ENCODE data around the gene TIMELESS. TPM values are rescaled to one million over a fixed set of nuclear protein-coding genes. Genes with fewer than 3 reads are reported as not detected.

The TIMELESS gene
- total and polyA plus RNA-seq, 9 of the 15 experiments (the other 6 are each of a cell fraction or from before 2014, with no cell fraction given), result 11.9 to 59.2 (median 35.8) TPM

GRCh38 chr12:56437430-56438176, 11.6 kb downstream of the TIMELESS start (continued):
- TF ChIP-seq ZEB2 (IDR thresholded peaks at IDR 0.05), result peak; percentile 48; the same call in 1 of the 2 replicates
- TF ChIP-seq ATF1 (CRISPR knock-in tag; IDR thresholded peaks at IDR 0.05), result no peak
- TF ChIP-seq ATF1 (tag; IDR thresholded peaks at IDR 0.05), result peak; percentile 72
- 0 out of 4 replicates have a peak, but pooled peaks of 1 of the 2 experiments have one; percentile 56 for TF ChIP-seq CSDE1 (IDR thresholded peaks at IDR 0.05)
- no peak for TF ChIP-seq CAMTA2 (CRISPR knock-in tag; conservative IDR thresholded peaks at IDR 0.05)
- TF ChIP-seq HNRNPLL (IDR thresholded peaks at IDR 0.05; ENCODE audit: low read depth, low read length, poor library complexity, severe bottlenecking), result no peak
- no peak for TF ChIP-seq ETV1 (tag; conservative IDR thresholded peaks at IDR 0.05; ENCODE audit: low read depth)
- no peak for TF ChIP-seq NUFIP1 (IDR thresholded peaks at IDR 0.05; ENCODE audit: partially characterized antibody)
- no peak for TF ChIP-seq AFF4 (CRISPR knock-in tag; IDR thresholded peaks at IDR 0.05)
- TF ChIP-seq GTF2F1 (IDR thresholded peaks at IDR 0.05; ENCODE audit: low read depth, low read length), result no peak
- no peak for TF ChIP-seq ZNF146 (CRISPR knock-in tag; IDR thresholded peaks at IDR 0.05; ENCODE audit: unreplicated experiment)
- no peak for TF ChIP-seq ZBTB12 (CRISPR knock-in tag; IDR thresholded peaks at IDR 0.05)
- TF ChIP-seq ZNF12 (CRISPR knock-in tag; IDR thresholded peaks at IDR 0.05), result no peak
- TF ChIP-seq ZSCAN32 (CRISPR knock-in tag; IDR thresholded peaks at IDR 0.05), result no peak
- TF ChIP-seq CCNT2 (IDR thresholded peaks at IDR 0.05; ENCODE audit: borderline replicate concordance, extremely low read depth, insufficient read length, low read depth, low read length), result peak; percentile 31
- TF ChIP-seq BCL6 (CRISPR knock-in tag; IDR thresholded peaks at IDR 0.05), result no peak
- TF ChIP-seq GABPB1 (CRISPR knock-in tag; IDR thresholded peaks at IDR 0.05), result no peak
- no peak for TF ChIP-seq SUPT5H (IDR thresholded peaks at IDR 0.05)
- peak in 1 of 2 experiments; percentile 59; a peak in 1 of 4 replicates for TF ChIP-seq TBL1XR1 (IDR thresholded peaks at IDR 0.05; ENCODE audit: low read length in 2 of 2)
- peak; percentile 68; the same call in 1 of the 2 replicates for TF ChIP-seq L3MBTL2 (IDR thresholded peaks at IDR 0.05)
- peak; percentile 98 for TF ChIP-seq ZBTB17 (CRISPR knock-in tag; IDR thresholded peaks at IDR 0.05)
- no peak for TF ChIP-seq WHSC1 (IDR thresholded peaks at IDR 0.05; ENCODE audit: low read length)
- TF ChIP-seq MEF2A (IDR thresholded peaks at IDR 0.05; ENCODE audit: control insufficient read depth, low read depth, low read length), result no peak
- TF ChIP-seq BRD9 (IDR thresholded peaks at IDR 0.05; ENCODE audit: low read depth, partially characterized antibody), result peak; percentile 30
- peak; percentile 86 for TF ChIP-seq ZNF384 (IDR thresholded peaks at IDR 0.05; ENCODE audit: low read depth, low read length)
- TF ChIP-seq POLR3A (IDR thresholded peaks at IDR 0.05; ENCODE audit: borderline replicate concordance, extremely low read depth, insufficient read depth, insufficient read length), result no peak
- no peak for TF ChIP-seq TCF15 (CRISPR knock-in tag; IDR thresholded peaks at IDR 0.05)
